HK-2 (cell line): Measurements from ENCODE around the gene UTS2B.

Experiments
- DNase-seq: peaks from one replicate; pipeline ENCODE4 v3.0.0-alpha.2; 2018; ENCODE audit not compliant: unreplicated experiment

Gene UTS2B

GRCh38 chr3:191352014-191352413 lies 21.7 kb upstream of the UTS2B start:
- DNase-seq = no peak

DNA sequence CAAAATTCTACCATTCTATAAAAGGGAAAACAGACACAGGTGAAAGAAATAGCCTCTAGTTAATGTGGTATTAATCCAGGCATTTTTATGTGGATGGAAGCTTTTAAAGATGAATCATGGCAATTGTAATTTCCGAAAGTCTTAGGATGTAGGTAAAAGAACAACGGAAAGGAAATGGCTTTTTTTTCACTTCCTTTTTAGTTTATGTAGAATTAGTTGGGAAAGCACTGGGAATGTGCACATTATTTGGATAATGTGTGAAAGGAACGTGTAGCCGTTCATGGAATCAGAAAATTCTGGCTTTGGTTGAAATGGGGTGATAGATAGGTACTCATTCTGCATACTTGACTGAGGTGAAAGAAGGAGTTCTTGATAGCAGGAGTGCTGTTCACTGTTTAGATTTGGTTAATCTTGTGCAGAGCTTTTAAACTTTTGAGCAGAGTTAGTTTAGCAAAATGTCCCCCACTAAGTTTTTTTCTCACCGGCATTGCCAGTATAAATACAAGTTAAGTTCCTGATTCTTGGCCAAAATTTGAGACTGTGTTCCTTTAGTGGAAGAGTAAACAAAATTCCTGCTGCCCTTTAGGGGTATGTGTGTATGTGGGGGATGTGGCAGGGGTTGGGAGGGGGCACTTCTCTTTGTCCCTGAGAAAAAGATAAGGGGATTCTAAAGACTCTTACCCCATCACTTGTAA lies 20.2 kb upstream of the UTS2B start:
- no peak for DNase-seq

GRCh38 chr3:191348098-191348497 lies 17.8 kb upstream of the UTS2B start:
- DNase-seq = no peak

GRCh38 chr3:191347228-191347627 lies 16.9 kb upstream of the UTS2B start:
- no peak for DNase-seq

DNA sequence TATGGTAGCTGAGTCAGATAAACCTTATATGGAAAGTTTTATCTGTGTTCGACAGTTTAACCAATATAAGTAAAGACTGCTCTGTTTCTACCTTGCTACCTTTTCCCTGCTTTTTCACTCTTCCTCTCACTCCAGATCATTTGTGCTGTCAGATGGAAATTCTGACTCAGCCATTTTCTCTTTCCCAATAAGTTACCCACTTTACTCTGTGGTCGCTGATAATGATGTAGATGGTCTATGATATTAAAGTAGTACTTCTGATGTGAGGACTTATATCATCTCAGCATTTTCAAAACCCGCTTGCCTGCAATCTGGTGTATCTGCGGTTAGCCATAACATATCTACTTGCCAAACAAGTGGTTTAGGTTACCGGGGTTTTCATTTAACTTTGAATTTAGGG lies 15.0 kb upstream of the UTS2B start:
- DNase-seq = no peak

DNA sequence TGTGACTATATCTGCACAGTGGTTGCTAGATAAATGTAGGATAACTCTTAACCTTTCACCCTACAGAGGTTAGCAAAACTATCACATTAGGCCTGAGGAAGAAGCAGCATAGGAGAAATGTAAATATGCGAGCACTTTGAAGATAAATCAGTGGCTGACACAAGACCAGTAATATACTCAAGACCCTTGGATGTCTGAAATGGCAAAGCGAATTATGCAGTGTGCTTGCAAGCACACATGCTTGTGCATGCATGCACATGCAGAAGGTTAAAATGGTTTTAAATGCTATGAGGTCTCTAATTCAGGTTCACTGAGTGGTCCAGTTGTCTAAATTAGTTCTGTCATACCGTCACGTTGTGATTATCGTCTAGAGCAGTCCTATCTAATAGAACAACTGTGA lies 13.6 kb upstream of the UTS2B start:
- DNase-seq = no peak

- DNase-seq = no peak
Measured at GRCh38 chr3:191343115-191343514, 12.8 kb upstream of the UTS2B start.

DNA sequence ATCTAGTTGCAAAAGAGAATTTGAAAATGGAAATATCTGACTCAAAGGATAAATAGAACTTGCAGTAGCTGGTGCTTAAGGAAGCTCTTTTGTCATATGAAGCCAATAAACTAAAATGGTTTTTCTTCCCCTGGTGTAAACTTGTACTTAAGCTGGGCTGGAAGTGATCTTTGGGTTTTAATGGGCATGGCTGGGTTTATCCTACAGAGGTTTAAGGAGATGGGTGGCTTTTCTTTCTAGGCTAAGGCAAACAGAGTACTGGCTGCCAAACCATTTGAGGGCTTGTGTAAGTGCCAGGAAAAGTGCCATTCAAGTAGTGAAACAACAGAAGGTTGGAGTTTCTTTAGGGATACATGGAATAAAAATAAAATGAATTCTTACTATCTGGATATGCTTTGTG lies 12.1 kb upstream of the UTS2B start:
- no peak for DNase-seq

- no peak for DNase-seq
Measured at GRCh38 chr3:191342006-191342405, 11.7 kb upstream of the UTS2B start.

GRCh38 chr3:191340966-191341365 lies 10.6 kb upstream of the UTS2B start:
- DNase-seq = no peak

GRCh38 chr3:191340351-191340750 lies 10.0 kb upstream of the UTS2B start:
- DNase-seq = no peak

GRCh38 chr3:191339316-191339917 lies 9.1 kb upstream of the UTS2B start:
- DNase-seq = no peak

GRCh38 chr3:191338177-191338488 lies 7.8 kb upstream of the UTS2B start:
- no peak for DNase-seq

- no peak for DNase-seq
Measured at GRCh38 chr3:191336833-191337232, 6.5 kb upstream of the UTS2B start.

GRCh38 chr3:191334346-191334893 lies 4.1 kb upstream of the UTS2B start:
- DNase-seq = no peak

DNA sequence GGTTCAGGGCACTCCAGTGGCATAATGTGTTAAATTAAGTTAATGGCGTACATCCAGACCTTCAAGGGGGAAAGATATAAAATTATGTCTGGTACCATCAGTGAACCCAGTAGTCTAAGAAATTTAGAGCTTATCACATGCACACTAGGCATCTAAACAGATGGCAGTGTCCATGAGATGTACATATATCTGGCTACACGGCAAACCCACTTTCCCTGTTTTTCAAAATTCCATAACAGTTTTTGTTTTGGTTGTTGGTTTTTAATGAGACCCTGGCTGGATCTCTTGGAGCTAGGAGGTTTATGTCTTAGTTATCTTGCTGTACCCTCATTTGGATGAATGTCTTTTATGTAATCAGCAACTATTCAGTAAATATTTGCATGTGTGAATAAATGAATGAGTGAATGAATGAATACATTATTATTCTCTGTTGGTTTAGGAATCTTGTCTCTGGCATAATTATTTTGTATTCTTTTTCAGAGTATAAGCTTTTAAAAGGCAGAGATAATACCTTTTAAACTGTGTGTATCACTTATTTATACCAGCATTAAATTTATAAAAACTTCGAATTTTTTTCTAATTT lies 3.1 kb upstream of the UTS2B start:
- no peak for DNase-seq

DNA sequence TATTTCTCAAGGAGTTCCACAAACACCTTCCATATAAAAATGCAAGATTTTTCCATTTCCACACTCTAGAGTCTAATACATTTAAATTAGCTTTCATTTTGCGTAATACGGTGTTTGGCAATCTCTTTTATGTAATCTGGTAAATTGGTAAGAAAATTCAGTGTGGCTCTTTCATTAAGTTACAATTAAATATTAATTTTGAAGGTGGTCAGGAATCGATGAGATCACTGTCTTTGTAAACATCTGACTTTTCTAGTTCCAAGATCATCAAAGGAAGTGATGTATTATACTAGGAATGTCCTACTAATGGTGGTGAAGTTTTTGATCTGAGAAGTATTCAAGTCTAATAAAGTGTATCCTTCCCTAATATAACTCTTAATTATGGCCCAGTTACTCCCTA lies 1.1 kb upstream of the UTS2B start:
- no peak for DNase-seq

GRCh38 chr3:191330530-191331048 lies 263 bp upstream of the UTS2B start:
- DNase-seq = peak; percentile 44

DNA sequence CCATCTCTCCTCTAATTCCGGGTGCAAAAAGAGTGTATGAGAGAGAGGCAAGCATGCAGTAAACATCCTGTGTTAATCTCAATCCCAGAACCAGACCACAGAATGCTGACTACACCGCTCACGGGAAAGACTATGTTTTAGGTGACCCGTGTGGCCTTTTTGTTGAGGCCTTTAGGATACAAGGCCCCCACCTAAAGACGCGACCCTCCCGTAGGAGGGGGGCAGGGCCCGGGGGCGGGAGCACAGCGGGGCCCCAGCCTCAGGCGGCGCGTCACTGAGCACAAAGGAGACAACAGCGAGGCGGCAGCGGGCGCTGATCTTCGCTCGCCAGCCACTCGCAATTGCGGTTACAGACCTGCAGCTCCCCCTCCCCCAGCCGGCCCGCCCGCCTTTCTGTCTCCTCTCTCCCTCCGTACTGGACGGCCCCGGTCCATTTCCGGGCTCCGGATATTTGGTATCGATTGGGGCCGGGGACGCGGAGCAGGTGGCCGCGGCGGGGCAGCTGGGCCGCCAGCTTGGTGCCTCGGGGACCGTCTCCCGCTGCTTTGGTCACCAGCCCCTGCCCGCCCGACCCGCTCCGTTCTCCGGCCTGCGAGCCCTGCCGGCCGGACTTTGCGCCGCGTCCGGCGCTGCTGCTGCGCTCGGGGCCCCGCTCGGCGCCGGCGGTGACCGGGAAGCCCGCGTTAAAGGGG lies 1.2 kb downstream of the UTS2B start, which contains the start of gene CCDC50:
Gene CCDC50 (plus strand): TSS at position 433 of the 692 bp plus-strand sequence. CDS start 281 bp downstream, outside the sequence.
- peak; percentile 85 for DNase-seq

DNA sequence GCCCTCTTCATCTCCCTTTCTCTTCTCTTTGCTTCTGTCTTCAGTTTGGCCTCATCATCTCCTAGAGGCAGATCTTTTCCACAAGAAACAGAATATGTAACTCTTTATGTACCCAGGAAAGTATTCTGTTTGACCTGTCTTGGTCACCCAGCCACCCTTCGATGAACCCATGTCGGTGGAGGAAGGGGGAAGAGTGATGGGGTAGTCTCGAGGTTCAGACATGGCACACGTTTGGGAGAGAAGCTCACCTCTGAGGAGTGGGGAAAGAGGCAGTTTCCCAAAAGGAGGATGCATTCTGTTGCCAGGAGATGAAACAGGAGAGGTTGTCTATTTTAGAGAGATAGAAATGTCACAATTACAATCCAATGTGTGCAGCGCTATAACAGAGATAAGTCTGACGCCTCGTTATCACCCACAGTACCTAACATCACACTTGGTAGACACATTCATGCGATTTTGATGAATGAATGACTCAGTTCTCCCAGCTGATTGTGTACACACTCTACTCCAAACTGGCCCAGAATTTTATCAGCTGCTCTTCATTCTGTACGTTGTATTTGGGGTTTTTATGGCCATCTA lies 1.9 kb downstream of the UTS2B start:
- no peak for DNase-seq

DNA sequence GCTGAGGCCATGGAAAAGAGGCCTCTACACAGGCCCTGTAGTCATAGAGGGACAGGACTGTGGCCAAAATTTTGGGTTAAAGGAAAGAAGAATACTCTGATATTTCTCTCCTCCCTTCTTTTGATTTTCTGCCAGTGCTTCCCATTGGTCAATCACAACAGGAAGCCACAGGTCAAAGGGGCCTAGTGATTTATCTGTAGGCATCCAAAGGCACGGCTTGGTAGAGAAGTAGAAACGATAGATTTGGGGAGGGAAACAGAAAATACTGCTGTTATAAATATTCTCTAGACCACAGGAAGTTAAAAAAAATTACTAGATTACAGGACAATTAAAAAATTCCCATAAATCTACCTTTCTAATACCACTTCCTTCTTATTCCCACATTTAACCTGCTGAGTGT lies 2.8 kb downstream of the UTS2B start:
- DNase-seq = no peak

GRCh38 chr3:191324936-191325335 lies 5.4 kb downstream of the UTS2B start:
- DNase-seq = no peak
